ENCODE results near the gene BRI3.

Gene BRI3

DNA sequence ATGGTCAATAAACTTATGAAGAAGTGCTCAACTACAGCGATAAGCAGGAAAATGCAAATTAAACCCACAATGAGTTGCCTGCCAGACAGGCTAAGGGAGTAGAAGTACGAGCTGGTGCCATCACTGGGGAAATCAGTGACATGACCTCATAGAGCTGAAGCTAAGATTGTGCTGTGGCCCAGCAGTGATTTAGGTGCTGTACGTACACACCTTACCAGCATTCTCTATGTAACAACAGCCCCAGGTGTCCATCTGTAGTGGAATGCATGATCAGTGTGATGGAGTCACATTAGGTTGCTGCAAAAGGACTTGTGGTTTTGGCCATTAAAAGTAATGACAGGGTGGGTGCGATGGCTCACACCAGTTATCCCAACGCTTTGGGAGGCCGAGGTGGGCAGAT lies 23.8 kb upstream of the BRI3 start:
- Histone ChIP-seq H3K27ac (no peak overlapping the region), H3K36me3 (peaks cover 29 to 75% (median 53%) of the 10 kb centered on the region in 11 experiments), H3K27me3 (no peaks in the 10 kb centered on the region), H3K4me3 (no peak overlapping the region), H3K9me3 (replicated peaks in 1 of 11) (peaks cover 0 to 17% (median 15%) of the 10 kb centered on the region in 11 experiments; a peak in 17 of 22 replicates), H3K4me1 (peaks cover 11 to 34% (median 22%) of the 10 kb centered on the region in 10 experiments), H3K4me2 (no peak overlapping the region), H3K9ac (no peak overlapping the region), H4K20me1 (peaks cover 0 to 25% (median 0%) of the 10 kb centered on the region in 11 experiments; a peak in 9 of 22 replicates)
- TF ChIP-seq Cebpa-rat (IDR thresholded peaks at IDR 0.05), result no peak

DNA sequence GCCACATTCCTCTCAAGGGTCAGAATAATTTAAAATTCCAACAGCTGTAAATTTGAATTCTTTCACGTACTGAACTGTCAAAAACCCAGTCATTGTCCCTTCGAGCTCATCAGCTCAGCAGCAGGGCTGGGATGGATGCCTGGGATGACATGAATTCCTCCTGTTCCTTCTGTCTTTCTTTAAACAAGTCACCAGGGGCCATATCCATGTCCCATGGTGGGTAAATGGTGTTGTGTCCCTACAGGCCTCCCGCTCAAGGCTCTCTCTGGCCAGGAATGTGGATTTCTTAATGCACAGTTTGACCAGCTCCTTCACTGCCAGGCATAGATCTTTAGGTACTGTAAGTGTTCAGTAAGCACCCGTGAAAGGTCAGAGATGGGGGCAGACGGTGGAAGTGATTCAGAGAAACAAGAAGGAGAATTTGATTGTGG lies 15.6 kb upstream of the BRI3 start:
- Histone ChIP-seq H3K9ac (no peak overlapping the region), H3K36me3 (peaks cover 10 to 38% (median 16%) of the 10 kb centered on the region in 11 experiments), H4K20me1 (peaks cover 0 to 5% (median 0%) of the 10 kb centered on the region in 11 experiments; a peak in 2 of 22 replicates), H3K9me3 (replicated peaks in 1 of 11) (peaks cover 0 to 13% (median 12%) of the 10 kb centered on the region in 11 experiments; a peak in 17 of 22 replicates), H3K27ac (no peak overlapping the region), H3K27me3 (no peaks in the 10 kb centered on the region), H3K4me3 (no peak overlapping the region), H3K4me1 (peaks cover 0 to 19% (median 2%) of the 10 kb centered on the region in 10 experiments; a peak in 9 of 20 replicates), H3K4me2 (no peak overlapping the region)
- TF ChIP-seq Cebpa-rat (IDR thresholded peaks at IDR 0.05), result no peak

DNA sequence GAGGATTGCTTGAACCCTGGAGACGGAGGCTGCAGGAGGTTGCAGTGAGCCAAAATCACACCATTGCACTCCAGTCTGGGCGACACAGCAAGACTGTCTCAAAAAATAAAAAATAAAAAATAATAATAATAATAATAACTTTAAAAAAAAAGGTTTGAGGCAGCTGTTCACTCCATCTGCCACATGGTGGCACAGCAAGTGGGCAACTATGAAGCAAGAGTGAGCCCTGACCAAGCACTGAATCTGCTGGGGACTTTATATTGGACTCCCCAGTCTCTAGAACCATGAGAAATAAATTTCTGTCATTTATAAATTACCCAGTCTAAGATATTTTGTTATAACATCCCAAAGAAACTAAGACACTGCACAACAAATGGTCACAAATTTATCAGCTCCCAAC lies 14.6 kb upstream of the BRI3 start:
- Histone ChIP-seq H3K27me3 (no peaks in the 10 kb centered on the region), H3K27ac (no peak overlapping the region), H3K9ac (no peak overlapping the region), H3K4me2 (peak overlapping the region in 3 of 11 experiments; percentile 18 to 75 (median 67); a peak in 5 of 22 replicates), H4K20me1 (peaks cover 0 to 5% (median 0%) of the 10 kb centered on the region in 11 experiments; a peak in 2 of 22 replicates), H3K4me3 (no peak overlapping the region), H3K4me1 (peaks cover 0 to 19% (median 3%) of the 10 kb centered on the region in 10 experiments; a peak in 9 of 20 replicates), H3K36me3 (peaks cover under 1 to 29% (median 6%) of the 10 kb centered on the region in 11 experiments; a peak in 20 of 22 replicates), H3K9me3 (replicated peaks in 1 of 11) (peaks cover 0 to 3% (median 2%) of the 10 kb centered on the region in 11 experiments; a peak in 11 of 22 replicates)
- no peak for TF ChIP-seq Cebpa-rat (IDR thresholded peaks at IDR 0.05)

DNA sequence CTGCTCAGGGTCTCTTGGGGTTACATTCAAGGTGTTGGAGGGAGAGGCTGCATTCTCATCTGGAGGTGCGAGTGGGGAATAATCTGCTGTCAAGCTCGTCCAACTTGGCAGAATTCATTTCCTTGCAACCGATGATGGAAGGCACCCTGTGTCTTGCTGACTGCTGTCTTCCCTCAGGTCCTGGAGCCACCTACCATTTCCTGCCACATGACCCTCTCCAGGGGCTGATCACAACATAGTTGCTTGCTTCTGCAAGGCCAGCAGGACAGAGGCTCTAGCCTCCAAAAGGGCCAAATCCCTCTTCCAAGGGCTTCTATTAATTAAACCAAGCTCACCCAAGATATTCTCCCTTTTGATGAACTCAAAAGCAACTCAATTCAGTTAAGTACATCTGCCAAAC lies 14.2 kb upstream of the BRI3 start:
- peaks cover 0 to 5% (median 0%) of the 10 kb centered on the region in 11 experiments; a peak in 2 of 22 replicates for H4K20me1 ChIP-seq
- H3K4me2 ChIP-seq, result peak overlapping the region in 3 of 11 experiments; percentile 18 to 75 (median 67); a peak in 5 of 22 replicates
- H3K4me1 ChIP-seq, result peaks cover 0 to 19% (median 4%) of the 10 kb centered on the region in 10 experiments; a peak in 9 of 20 replicates
- H3K4me3 ChIP-seq, result no peak overlapping the region
- no peak for TF ChIP-seq Cebpa-rat (IDR thresholded peaks at IDR 0.05)
- peaks cover 0 to 24% (median 4%) of the 10 kb centered on the region in 11 experiments; a peak in 12 of 22 replicates for H3K36me3 ChIP-seq
- H3K27ac ChIP-seq, result no peak overlapping the region; a peak in 1 of 22 replicates
- H3K27me3 ChIP-seq, result no peaks in the 10 kb centered on the region
- H3K9me3 ChIP-seq (replicated peaks in 1 of 11), result no peaks in the 10 kb centered on the region
- H3K9ac ChIP-seq, result peak overlapping the region in 1 of 11 experiments; percentile 42; a peak in 1 of 22 replicates

DNA sequence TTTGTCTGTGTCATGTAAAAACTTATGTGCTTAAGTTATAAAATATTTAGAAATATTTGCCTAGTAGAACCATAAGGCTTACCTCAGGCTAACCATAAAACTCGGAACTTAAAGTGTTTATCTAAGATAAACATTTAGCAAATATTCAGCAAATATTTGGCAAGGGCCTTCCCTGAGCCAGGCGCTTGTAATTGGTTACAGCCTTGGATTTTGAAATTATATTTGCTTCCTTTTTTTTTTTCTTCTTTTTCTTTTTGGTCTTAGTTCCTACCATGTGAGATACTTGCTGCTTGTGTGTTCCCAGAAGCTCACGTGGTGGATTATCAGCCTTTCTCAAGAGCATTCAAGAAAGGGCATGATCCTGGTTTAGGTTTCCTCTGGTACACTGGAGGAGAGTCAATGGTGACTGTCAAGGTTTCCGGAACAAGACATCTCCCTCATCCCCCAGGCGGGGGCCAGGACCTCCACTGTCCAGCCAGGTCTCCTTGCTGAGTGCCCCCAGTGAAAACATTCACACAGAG lies 5.2 kb upstream of the BRI3 start:
- Histone ChIP-seq H4K20me1 (peaks cover 0 to 6% (median 0%) of the 10 kb centered on the region in 11 experiments; a peak in 1 of 22 replicates), H3K9me3 (replicated peaks in 1 of 11) (no peaks in the 10 kb centered on the region), H3K4me2 (peak overlapping the region in 4 of 11 experiments; percentile 5 to 75 (median 51); a peak in 6 of 22 replicates), H3K36me3 (no peaks in the 10 kb centered on the region), H3K4me3 (no peak overlapping the region), H3K27ac (peak overlapping the region in 4 of 11 experiments; percentile 20 to 68 (median 64); a peak in 5 of 22 replicates), H3K27me3 (no peaks in the 10 kb centered on the region), H3K9ac (peak overlapping the region in 3 of 11 experiments; percentile 40 to 45 (median 45); a peak in 3 of 22 replicates), H3K4me1 (peaks cover 25 to 66% (median 32%) of the 10 kb centered on the region in 10 experiments)
- TF ChIP-seq Cebpa-rat (IDR thresholded peaks at IDR 0.05), result no peak

DNA sequence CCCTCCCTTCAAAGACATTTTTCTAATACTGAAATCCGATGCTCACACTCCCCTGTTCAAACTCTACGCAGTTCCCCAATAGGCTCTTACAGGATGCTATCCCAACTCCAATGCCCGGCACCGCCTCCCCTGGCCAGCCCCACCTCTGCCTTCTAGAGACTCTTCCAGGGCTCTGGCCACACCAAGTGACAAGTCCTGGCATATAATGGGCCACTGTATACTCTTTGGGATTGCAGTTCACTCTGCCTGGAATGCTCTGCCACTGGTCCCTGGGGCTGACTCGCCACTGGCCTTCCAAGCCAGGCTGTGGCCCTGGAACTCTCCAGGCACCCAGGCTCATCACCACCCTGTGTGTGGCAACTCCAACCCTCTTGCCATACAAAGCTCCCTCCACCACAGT lies 3.1 kb upstream of the BRI3 start:
- Histone ChIP-seq H3K36me3 (peaks cover 0 to 13% (median 4%) of the 10 kb centered on the region in 11 experiments; a peak in 13 of 22 replicates), H4K20me1 (peaks cover under 1 to 14% (median 2%) of the 10 kb centered on the region in 11 experiments; a peak in 14 of 22 replicates), H3K27me3 (no peaks in the 10 kb centered on the region), H3K4me2 (peak overlapping the region in 1 of 11 experiments; percentile 0; a peak in 1 of 22 replicates), H3K27ac (no peak overlapping the region), H3K9ac (no peak overlapping the region), H3K4me1 (peaks cover 32 to 63% (median 35%) of the 10 kb centered on the region in 10 experiments), H3K9me3 (replicated peaks in 1 of 11) (no peaks in the 10 kb centered on the region), H3K4me3 (no peak overlapping the region)
- TF ChIP-seq Cebpa-rat (IDR thresholded peaks at IDR 0.05), result no peak

DNA sequence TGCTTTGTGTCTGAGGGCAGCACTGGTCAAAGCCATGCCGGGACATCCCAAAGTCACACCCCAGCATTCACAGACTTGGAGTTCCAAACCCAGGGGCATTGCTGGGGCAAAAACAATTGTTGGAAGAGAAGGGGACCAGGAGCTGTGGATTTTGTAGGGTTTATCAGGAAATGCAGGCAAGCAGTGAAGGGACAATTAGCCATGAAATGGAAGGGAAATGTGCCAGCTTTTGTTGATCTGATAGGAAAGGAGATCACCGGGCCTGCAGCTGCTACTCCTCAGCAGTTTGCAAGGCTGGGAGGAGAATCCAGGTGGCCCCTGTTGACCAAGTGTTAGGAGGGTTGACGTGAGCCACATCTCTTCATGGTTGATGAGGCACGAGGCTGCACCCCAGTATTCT lies 2.5 kb upstream of the BRI3 start:
- Histone ChIP-seq H3K4me3 (no peak overlapping the region), H3K36me3 (peaks cover 0 to 18% (median 8%) of the 10 kb centered on the region in 11 experiments; a peak in 16 of 22 replicates), H3K9me3 (replicated peaks in 1 of 11) (no peaks in the 10 kb centered on the region), H3K9ac (no peak overlapping the region), H4K20me1 (peaks cover 5 to 19% (median 8%) of the 10 kb centered on the region in 11 experiments; a peak in 20 of 22 replicates), H3K4me2 (peak overlapping the region in 2 of 11 experiments; percentile 0 to 25; a peak in 2 of 22 replicates), H3K4me1 (peaks cover 32 to 58% (median 35%) of the 10 kb centered on the region in 10 experiments), H3K27me3 (no peaks in the 10 kb centered on the region), H3K27ac (no peak overlapping the region)
- TF ChIP-seq Cebpa-rat (IDR thresholded peaks at IDR 0.05), result no peak

DNA sequence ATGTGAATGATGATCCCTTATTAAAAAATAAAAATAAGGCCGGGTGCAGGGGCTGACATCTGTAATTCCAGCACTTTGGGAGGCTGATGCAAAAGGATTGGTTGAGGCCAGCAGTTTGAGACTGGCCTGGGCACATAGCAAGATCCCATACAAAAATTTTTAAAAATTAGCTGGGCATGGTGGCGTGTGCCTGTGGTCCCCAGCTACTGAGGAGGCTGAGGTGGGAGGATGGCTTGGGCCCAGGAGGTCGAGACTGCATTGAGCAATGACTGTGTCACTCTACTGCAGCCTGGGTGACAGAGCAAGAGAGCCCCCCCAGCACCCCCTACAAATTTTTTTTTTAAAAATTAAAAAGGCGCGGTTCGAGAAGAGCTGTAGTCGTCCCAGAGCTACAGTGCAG lies 1.2 kb upstream of the BRI3 start:
- H3K9ac ChIP-seq, result peak overlapping the region; percentile 61 to 82 (median 78); a peak in 21 of 22 replicates

More for the DNA sequence above, 1.2 kb upstream of the BRI3 start:
- peak overlapping the region in 8 of 11 experiments; percentile 61 to 98 (median 74); a peak in 11 of 22 replicates for H3K27ac ChIP-seq
- peak overlapping the region; percentile 51 to 97 (median 65) for H3K4me3 ChIP-seq
- peaks cover 36 to 51% (median 40%) of the 10 kb centered on the region in 10 experiments for H3K4me1 ChIP-seq
- H4K20me1 ChIP-seq, result peaks cover 19 to 33% (median 21%) of the 10 kb centered on the region in 11 experiments
- H3K9me3 ChIP-seq (replicated peaks in 1 of 11), result no peaks in the 10 kb centered on the region
- peak overlapping the region; percentile 79 to 99 (median 95) for H3K4me2 ChIP-seq
- H3K36me3 ChIP-seq, result peaks cover 1 to 29% (median 21%) of the 10 kb centered on the region in 11 experiments; a peak in 18 of 22 replicates
- H3K27me3 ChIP-seq, result no peaks in the 10 kb centered on the region
- no peak for TF ChIP-seq Cebpa-rat (IDR thresholded peaks at IDR 0.05)

Data from BLaER1 treated with 17β-estradiol and CSF1 and Interleukin-3, amounts not matched to agents 10 nM and 100 nM (cell line).